IMR-90 (cell line): ENCODE results near the gene FBN3. TPM values are rescaled to one million over a fixed set of nuclear protein-coding genes. Genes with fewer than 3 reads are reported as not detected.

Experiments used
- ATAC-seq: fragments of 200-7000 bp; cut with Tn5 transposase; 2 replicates; pipeline ENCODE4 v1.9.1; 2020; ENCODE audit warnings: low read depth, mild to moderate bottlenecking, moderate library complexity
- BruUV-seq: library from RNA; stranded (reverse); fragments of 400-500 nt; replicated peaks from 2 replicates; lab custom pipeline; 2021; lab: Mats Ljungman, UMichigan
- CTCF ChIA-PET: fragments of 300-600 bp; formaldehyde crosslinking; extraction: SDS; loops from one replicate; lab custom pipeline; 2021; ENCODE audit warnings: antibody characterized with exemption; lab: Yijun Ruan, JAX
- POLR2A ChIA-PET: fragments of 300-600 bp; sonication (Branson Sonifier 250); formaldehyde crosslinking; loops from one replicate; lab custom pipeline; 2022; ENCODE audit warnings: antibody characterized with exemption; ENCODE audit not compliant: unreplicated experiment; lab: Charles Lee
- DNase-seq: peaks from one replicate; pipeline ENCODE4 v3.0.0; 2013
- H2AFZ ChIP-seq: replicated peaks from 2 replicates; pipeline ENCODE3; 2013; ENCODE audit warnings: low read length, mild to moderate bottlenecking; ENCODE audit not compliant: poor library complexity
- H2AK5ac ChIP-seq: 2 replicates; pipeline ENCODE4 v1.6.1; 2013; ENCODE audit warnings: low read depth, low read length, inconsistent platforms
- H2AK9ac ChIP-seq: replicated peaks from 2 replicates; pipeline ENCODE3; 2013; ENCODE audit warnings: mild to moderate bottlenecking, low read depth, low read length, moderate library complexity; ENCODE audit not compliant: poor library complexity
- H2BK120ac ChIP-seq: 2 replicates; pipeline ENCODE4 v1.6.1; 2013; ENCODE audit warnings: low read depth, low read length, inconsistent platforms
- H2BK15ac ChIP-seq: 3 replicates; pipeline ENCODE4 v1.6.1; 2013; ENCODE audit warnings: low read depth, low read length, inconsistent platforms
- H2BK20ac ChIP-seq: 2 replicates; pipeline ENCODE4 v1.6.1; 2013; ENCODE audit warnings: low read depth, mild to moderate bottlenecking, inconsistent platforms, low read length, moderate library complexity
- H2BK5ac ChIP-seq: 2 replicates; pipeline ENCODE4 v1.6.1; 2013; ENCODE audit warnings: mild to moderate bottlenecking, low read depth, low read length, inconsistent platforms; ENCODE audit not compliant: poor library complexity, severe bottlenecking
- H3K14ac ChIP-seq: replicated peaks from 2 replicates; pipeline ENCODE4 v1.6.1; 2013; ENCODE audit warnings: low read depth, low read length, inconsistent platforms
- H3K18ac ChIP-seq: 2 replicates; pipeline ENCODE4 v1.6.1; 2013; ENCODE audit warnings: low read depth, low read length, control low read depth
- H3K23ac ChIP-seq: 2 replicates; pipeline ENCODE4 v1.6.1; 2013; ENCODE audit warnings: low read depth, low read length, inconsistent platforms
- H3K27ac ChIP-seq: 2 replicates; pipeline ENCODE4 v1.5.1; 2013; ENCODE audit warnings: mild to moderate bottlenecking, control low read depth, low read length; ENCODE audit not compliant: insufficient read depth
- H3K27me3 ChIP-seq: 2 replicates; pipeline ENCODE4 v1.6.1; 2013; ENCODE audit warnings: low read length; ENCODE audit not compliant: control insufficient read depth, insufficient read depth
- H3K36me3 ChIP-seq: 2 replicates; pipeline ENCODE4 v1.6.1; 2013; ENCODE audit warnings: low read length, mixed read lengths; ENCODE audit not compliant: control insufficient read depth, insufficient read depth
- H3K4ac ChIP-seq: 2 replicates; pipeline ENCODE4 v1.6.1; 2013; ENCODE audit warnings: low read depth, low read length, inconsistent platforms
- H3K4me1 ChIP-seq: 2 replicates; pipeline ENCODE4 v1.6.1; 2013; ENCODE audit warnings: low read length, mixed read lengths; ENCODE audit not compliant: control insufficient read depth, insufficient read depth
- H3K4me2 ChIP-seq: 2 replicates; pipeline ENCODE4 v1.6.1; 2013; ENCODE audit warnings: low read depth, mild to moderate bottlenecking, control low read depth, low read length, moderate library complexity
- H3K4me3 ChIP-seq: 2 replicates; pipeline ENCODE4 v1.5.1; 2013; ENCODE audit warnings: low read depth, mild to moderate bottlenecking, control low read depth, low read length, moderate library complexity; ENCODE audit not compliant: insufficient read depth
- H3K56ac ChIP-seq: 2 replicates; pipeline ENCODE4 v1.6.1; 2013; ENCODE audit warnings: low read length, inconsistent platforms; ENCODE audit not compliant: insufficient read depth; ENCODE audit errors: extremely low read depth
- H3K79me1 ChIP-seq, 2 experiments: 2 replicates each; pipeline ENCODE4 v1.6.1; 2013; ENCODE audit warnings: low read length in 2 of 2, inconsistent platforms in 1 of 2, low read depth in 1 of 2
- H3K9ac ChIP-seq: 2 replicates; pipeline ENCODE4 v1.6.1; 2013; ENCODE audit warnings: low read depth, low read length, control low read depth
- H3K9me1 ChIP-seq: 2 replicates; pipeline ENCODE4 v1.6.1; 2013; ENCODE audit warnings: low read length, inconsistent platforms; ENCODE audit not compliant: insufficient read depth
- H3K9me3 ChIP-seq: 2 replicates; pipeline ENCODE4 v1.6.1; 2013; ENCODE audit warnings: low read length; ENCODE audit not compliant: control insufficient read depth, insufficient read depth
- H4K20me1 ChIP-seq: 2 replicates; pipeline ENCODE4 v1.6.1; 2013; ENCODE audit warnings: low read length, inconsistent platforms; ENCODE audit not compliant: insufficient read depth
- H4K5ac ChIP-seq: 2 replicates; pipeline ENCODE4 v1.6.1; 2013; ENCODE audit warnings: mild to moderate bottlenecking, low read depth, low read length, control low read depth
- H4K8ac ChIP-seq, 2 experiments: 2 replicates each; pipeline ENCODE4 v1.6.1; 2013; ENCODE audit warnings: low read depth in 2 of 2, low read length in 2 of 2, control low read depth in 1 of 2, inconsistent platforms in 1 of 2
- H4K91ac ChIP-seq: 2 replicates; pipeline ENCODE4 v1.6.1; 2013; ENCODE audit warnings: low read depth, low read length, inconsistent platforms; ENCODE audit not compliant: insufficient read depth
- BHLHE40 ChIP-seq: fragments of 150-350 bp; IDR thresholded peaks from 2 replicates; pipeline ENCODE4 v1.6.1; 2016; ENCODE audit warnings: mild to moderate bottlenecking, low read depth, low read length
- CEBPB ChIP-seq: IDR thresholded peaks from 2 replicates; pipeline ENCODE4 v1.6.1; 2012; ENCODE audit warnings: low read depth, low read length, improper control_type of control experiment
- CHD1 ChIP-seq: IDR thresholded peaks from 2 replicates; pipeline ENCODE4 v1.6.1; 2012; ENCODE audit warnings: low read depth, low read length, improper control_type of control experiment
- CTCF ChIP-seq: conservative IDR thresholded peaks from 2 replicates; pipeline ENCODE4 v1.5.1; 2012; ENCODE audit warnings: mild to moderate bottlenecking, low read depth, low read length, improper control_type of control experiment
- FOS ChIP-seq: fragments of 150-350 bp; IDR thresholded peaks from 2 replicates; pipeline ENCODE4 v1.6.1; 2016; ENCODE audit warnings: low read depth, low read length
- MAFK ChIP-seq: IDR thresholded peaks from 2 replicates; pipeline ENCODE4 v1.6.1; 2012; ENCODE audit warnings: low read depth, low read length, improper control_type of control experiment
- MAZ ChIP-seq: IDR thresholded peaks from 2 replicates; pipeline ENCODE4 v1.6.1; 2012; ENCODE audit warnings: low read depth, mild to moderate bottlenecking, low read length, improper control_type of control experiment, moderate library complexity, borderline replicate concordance
- NFE2L2 ChIP-seq: fragments of 150-350 bp; IDR thresholded peaks from 2 replicates; pipeline ENCODE4 v1.6.1; 2016; ENCODE audit warnings: low read depth, mild to moderate bottlenecking, low read length
- POLR2A ChIP-seq: IDR thresholded peaks from 2 replicates; pipeline ENCODE4 v1.6.1; 2012; ENCODE audit warnings: mild to moderate bottlenecking, low read depth, low read length
- RAD21 ChIP-seq: IDR thresholded peaks from 2 replicates; pipeline ENCODE4 v1.6.1; 2012; ENCODE audit warnings: low read length, improper control_type of control experiment
- RCOR1 ChIP-seq: IDR thresholded peaks from 2 replicates; pipeline ENCODE4 v1.6.1; 2012; ENCODE audit warnings: mild to moderate bottlenecking, low read length, improper control_type of control experiment; ENCODE audit not compliant: insufficient replicate concordance
- RFX5 ChIP-seq: IDR thresholded peaks from 2 replicates; pipeline ENCODE4 v1.8.0; 2012; ENCODE audit warnings: low read depth, mild to moderate bottlenecking, low read length, moderate library complexity
- SMC3 ChIP-seq: fragments of 150-350 bp; IDR thresholded peaks from 2 replicates; pipeline ENCODE4 v1.6.1; 2016; ENCODE audit warnings: low read depth, mild to moderate bottlenecking, antibody characterized with exemption, low read length, moderate library complexity
- USF2 ChIP-seq: fragments of 150-350 bp; IDR thresholded peaks from 2 replicates; pipeline ENCODE4 v1.6.1; 2017; ENCODE audit warnings: mild to moderate bottlenecking, antibody characterized with exemption, low read length, low read depth
- WGBS, 2 experiments: methylation state at CpG; one replicate each; pipeline versions ENCODE4 v1.1.5 to v1.1.7; 2013; ENCODE audit warnings: missing lambda C conversion rate in 2 of 2; ENCODE audit not compliant: insufficient read length in 1 of 2; ENCODE audit errors: extremely low coverage in 2 of 2; 5-methylcytosine and 5-hydroxymethylcytosine counted together
- dilution Hi-C: fragments of 300-500 bp; cut with HindIII; formaldehyde crosslinking; loops from one replicate; pipeline ENCODE4 v1.14.3; 2018; ENCODE audit warnings: low sequenced_read_pairs; ENCODE audit not compliant: unreplicated experiment
- in situ Hi-C: fragments of 300-500 bp; cut with MboI; formaldehyde crosslinking; loops from 3 replicates; pipeline ENCODE4 v1.14.3; 2019; ENCODE audit warnings: low sequenced_read_pairs, inconsistent platforms, mixed read lengths
- intact Hi-C: fragments of 100-400 bp; cut with micrococcal nuclease; formaldehyde crosslinking; loops from 2 replicates; pipeline ENCODE4 v1.10.0; 2022
- polyA plus RNA-seq, 3 experiments: library from polyadenylated mRNA; depleted of rRNA; stranded (reverse); fragments of >200 nt; gene quantifications; 2 replicates each; pipeline ENCODE4 v1.2.3, GENCODE V29; 2012; ENCODE audit warnings: low replicate concordance in 1 of 3
- total RNA-seq: library from RNA; depleted of rRNA; stranded (reverse); fragments of >200 nt; gene quantifications from 2 replicates; pipeline ENCODE4 v1.2.3, GENCODE V29; 2012
- TF ChIP-seq, protein P1 (sequence below): fragments of 150-350 bp; IDR thresholded peaks from 2 replicates; pipeline ENCODE4 v1.6.1; 2016; ENCODE audit warnings: low read depth, mild to moderate bottlenecking, low read length, moderate library complexity, borderline replicate concordance

FBN3 gene
- total and polyA plus RNA-seq, 2 of the 4 experiments (the other 2 are of a cell fraction), result not detected

- ChIA-PET POLR2A (no interaction called here), CTCF (no interaction called here)
- no peak overlapping the region for H3K9ac ChIP-seq
- peaks cover 32% of the 10 kb centered on the region for H3K9me3 ChIP-seq
- WGBS, 2 experiments, result 0% methylated on average over 1 of the region's 5 CpGs; no CpG with 5 or more reads in 1 of the 2 experiments
- no peaks in the 10 kb centered on the region for H3K9me1 ChIP-seq
- no peaks in the 10 kb centered on the region for H3K27me3 ChIP-seq
- no peak overlapping the region for H2AK9ac ChIP-seq
- no peak overlapping the region for H2BK15ac ChIP-seq
- no peak overlapping the region for H3K14ac ChIP-seq
- H2BK5ac ChIP-seq, result no peak overlapping the region
- intact Hi-C loops, result no loop called here
- H3K79me1 ChIP-seq, result no peaks in the 10 kb centered on the region
- no peak overlapping the region for H2AFZ ChIP-seq
- H3K4me2 ChIP-seq, result no peak overlapping the region
- no peak overlapping the region for H3K27ac ChIP-seq
- dilution Hi-C loops, result no loop called here
- H4K5ac ChIP-seq, result no peak overlapping the region
- H2BK20ac ChIP-seq, result no peak overlapping the region
- no peaks in the 10 kb centered on the region for H4K20me1 ChIP-seq
- H3K56ac ChIP-seq, result no peak overlapping the region
- H4K91ac ChIP-seq, result no peak overlapping the region
- no peak overlapping the region for H4K8ac ChIP-seq
- in situ Hi-C loops, result no loop called here
- no peak overlapping the region for H3K23ac ChIP-seq
- no peaks in the 10 kb centered on the region for H3K4me1 ChIP-seq
- H3K4ac ChIP-seq, result no peak overlapping the region
- DNase-seq (no peak), ATAC-seq (no peak)
- no peak overlapping the region for H2AK5ac ChIP-seq
- H3K4me3 ChIP-seq, result no peak overlapping the region
- no TSS peak for BruUV-seq
- no peaks in the 10 kb centered on the region for H3K36me3 ChIP-seq
- no peak overlapping the region for H3K18ac ChIP-seq
- H2BK120ac ChIP-seq, result no peak overlapping the region
- no peak for TF ChIP-seq RAD21
- TF ChIP-seq, protein P1, sequence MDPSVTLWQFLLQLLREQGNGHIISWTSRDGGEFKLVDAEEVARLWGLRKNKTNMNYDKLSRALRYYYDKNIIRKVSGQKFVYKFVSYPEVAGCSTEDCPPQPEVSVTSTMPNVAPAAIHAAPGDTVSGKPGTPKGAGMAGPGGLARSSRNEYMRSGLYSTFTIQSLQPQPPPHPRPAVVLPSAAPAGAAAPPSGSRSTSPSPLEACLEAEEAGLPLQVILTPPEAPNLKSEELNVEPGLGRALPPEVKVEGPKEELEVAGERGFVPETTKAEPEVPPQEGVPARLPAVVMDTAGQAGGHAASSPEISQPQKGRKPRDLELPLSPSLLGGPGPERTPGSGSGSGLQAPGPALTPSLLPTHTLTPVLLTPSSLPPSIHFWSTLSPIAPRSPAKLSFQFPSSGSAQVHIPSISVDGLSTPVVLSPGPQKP, result no peak
- no peak for TF ChIP-seq CTCF
- TF ChIP-seq CEBPB, result no peak
- no peak for TF ChIP-seq USF2
- TF ChIP-seq CHD1, result no peak
- TF ChIP-seq MAZ, result no peak
- TF ChIP-seq MAFK, result no peak
- no peak for TF ChIP-seq NFE2L2
- TF ChIP-seq POLR2A, result no peak
- no peak for TF ChIP-seq RCOR1
- TF ChIP-seq SMC3, result no peak
- no peak for TF ChIP-seq RFX5
- TF ChIP-seq FOS, result no peak
- TF ChIP-seq BHLHE40, result no peak
These were observed 51.5 kb downstream of the FBN3 start for GRCh38 chr19:8097681-8098567.
